HEK293T (cell line): ENCODE results near the gene MUC3A.

Source experiments
- CTCF ChIA-PET: fragments of 350-600 bp; formaldehyde crosslinking; extraction: SDS; loops from one replicate; lab custom pipeline; 2021; ENCODE audit warnings: antibody characterized with exemption, inconsistent platforms; lab: Yijun Ruan, JAX
- POLR2A ChIA-PET: fragments of 350-600 bp; formaldehyde crosslinking; extraction: SDS; loops from one replicate; lab custom pipeline; 2020; ENCODE audit warnings: antibody characterized with exemption, inconsistent platforms; lab: Yijun Ruan, JAX
- DNase-seq: peaks from one replicate; pipeline ENCODE4 v3.0.0; 2012; ENCODE audit warnings: mixed read lengths; ENCODE audit errors: extremely low spot score
- ARNT ChIP-seq: fragments of 450-650 bp; IDR thresholded peaks from 2 replicates; pipeline ENCODE4 v1.6.1; 2017; ENCODE audit warnings: mild to moderate bottlenecking
- BHLHE40 ChIP-seq: fragments of 450-650 bp; IDR thresholded peaks from 2 replicates; pipeline ENCODE4 v1.6.1; 2016; ENCODE audit warnings: mild to moderate bottlenecking, moderate library complexity, borderline replicate concordance
- CTBP1 ChIP-seq: fragments of 450-650 bp; IDR thresholded peaks from 2 replicates; pipeline ENCODE4 v1.6.1; 2016; ENCODE audit warnings: borderline replicate concordance
- ELF4 ChIP-seq: fragments of 450-650 bp; IDR thresholded peaks from 2 replicates; pipeline ENCODE4 v1.6.1; 2017; ENCODE audit warnings: antibody characterized with exemption
- FOXA1 ChIP-seq: fragments of 450-650 bp; IDR thresholded peaks from 2 replicates; pipeline ENCODE4 v1.6.1; 2016; ENCODE audit warnings: mild to moderate bottlenecking
- FOXK2 ChIP-seq: fragments of 450-650 bp; IDR thresholded peaks from 2 replicates; pipeline ENCODE4 v1.6.1; 2016; ENCODE audit warnings: mild to moderate bottlenecking
- FOXM1 ChIP-seq: fragments of 450-650 bp; IDR thresholded peaks from 2 replicates; pipeline ENCODE4 v1.6.1; 2017; ENCODE audit warnings: mild to moderate bottlenecking, borderline replicate concordance
- HDGF ChIP-seq: fragments of 450-650 bp; IDR thresholded peaks from 2 replicates; pipeline ENCODE4 v1.6.1; 2017; ENCODE audit warnings: antibody characterized with exemption, borderline replicate concordance
- L3MBTL2 ChIP-seq: fragments of 450-650 bp; conservative IDR thresholded peaks from 2 replicates; pipeline ENCODE4 v1.6.1; 2016; ENCODE audit warnings: mild to moderate bottlenecking
- LEF1 ChIP-seq: fragments of 450-650 bp; IDR thresholded peaks from 2 replicates; pipeline ENCODE4 v1.6.1; 2017; ENCODE audit warnings: mild to moderate bottlenecking, borderline replicate concordance
- NFRKB ChIP-seq: fragments of 450-650 bp; IDR thresholded peaks from 2 replicates; pipeline ENCODE4 v1.6.1; 2016; ENCODE audit warnings: mild to moderate bottlenecking, moderate library complexity
- SP1 ChIP-seq: fragments of 450-650 bp; IDR thresholded peaks from 2 replicates; pipeline ENCODE4 v1.6.1; 2017
- SUZ12 ChIP-seq: fragments of 450-650 bp; IDR thresholded peaks from 2 replicates; pipeline ENCODE4 v1.6.1; 2016; ENCODE audit warnings: mild to moderate bottlenecking
- TARDBP ChIP-seq: fragments of 450-650 bp; IDR thresholded peaks from 2 replicates; pipeline ENCODE4 v1.6.1; 2016
- ZNF384 ChIP-seq: fragments of 450-650 bp; IDR thresholded peaks from 2 replicates; pipeline ENCODE4 v1.6.1; 2016
- TF ChIP-seq, protein P1 (sequence below): fragments of 450-650 bp; IDR thresholded peaks from 2 replicates; pipeline ENCODE4 v1.6.1; 2016

The MUC3A gene

DNA sequence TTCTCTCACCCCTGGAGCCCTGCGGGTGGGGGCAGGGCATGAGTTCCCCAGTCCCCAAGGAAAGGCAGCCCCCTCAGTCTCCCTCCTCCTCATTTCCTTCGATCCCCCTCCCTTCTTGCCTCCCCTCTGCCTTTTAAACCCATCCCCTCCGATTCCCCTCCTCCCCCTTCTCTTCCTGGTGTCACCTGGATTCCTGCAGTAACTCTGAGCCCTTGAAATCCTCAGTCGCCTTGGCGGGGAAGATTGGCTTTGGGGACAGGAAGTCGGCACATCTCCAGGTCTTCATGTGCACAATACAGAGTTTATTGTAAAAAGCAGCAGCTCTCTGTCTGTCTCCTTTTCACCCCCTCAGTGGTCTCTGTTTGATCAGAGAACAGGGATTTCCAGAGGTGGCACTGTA, 18.7 kb downstream of the MUC3A start:
- DNase-seq = no peak
- TF ChIP-seq ZNF384 = no peak
- TF ChIP-seq TARDBP = no peak
- TF ChIP-seq L3MBTL2 = no peak
- TF ChIP-seq NFRKB = no peak
- TF ChIP-seq FOXM1 = no peak
- TF ChIP-seq LEF1 = no peak
- TF ChIP-seq BHLHE40 = no peak
- no peak for TF ChIP-seq ELF4
- TF ChIP-seq, protein P1, sequence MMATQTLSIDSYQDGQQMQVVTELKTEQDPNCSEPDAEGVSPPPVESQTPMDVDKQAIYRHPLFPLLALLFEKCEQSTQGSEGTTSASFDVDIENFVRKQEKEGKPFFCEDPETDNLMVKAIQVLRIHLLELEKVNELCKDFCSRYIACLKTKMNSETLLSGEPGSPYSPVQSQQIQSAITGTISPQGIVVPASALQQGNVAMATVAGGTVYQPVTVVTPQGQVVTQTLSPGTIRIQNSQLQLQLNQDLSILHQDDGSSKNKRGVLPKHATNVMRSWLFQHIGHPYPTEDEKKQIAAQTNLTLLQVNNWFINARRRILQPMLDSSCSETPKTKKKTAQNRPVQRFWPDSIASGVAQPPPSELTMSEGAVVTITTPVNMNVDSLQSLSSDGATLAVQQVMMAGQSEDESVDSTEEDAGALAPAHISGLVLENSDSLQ = no peak
- no peak for TF ChIP-seq ARNT
- TF ChIP-seq FOXK2 = no peak
- TF ChIP-seq SP1 = no peak
- no peak for TF ChIP-seq FOXA1
- TF ChIP-seq CTBP1 = no peak
- TF ChIP-seq HDGF = no peak
- no peak for TF ChIP-seq SUZ12
- CTCF ChIA-PET = interaction anchor here (0.6 to 0.7 kb wide), 2 partner anchors 12 to 242 kb away, joined by 4 read pairs; no protein-coding TSS in a partner anchor
- POLR2A ChIA-PET = no interaction called here

DNA sequence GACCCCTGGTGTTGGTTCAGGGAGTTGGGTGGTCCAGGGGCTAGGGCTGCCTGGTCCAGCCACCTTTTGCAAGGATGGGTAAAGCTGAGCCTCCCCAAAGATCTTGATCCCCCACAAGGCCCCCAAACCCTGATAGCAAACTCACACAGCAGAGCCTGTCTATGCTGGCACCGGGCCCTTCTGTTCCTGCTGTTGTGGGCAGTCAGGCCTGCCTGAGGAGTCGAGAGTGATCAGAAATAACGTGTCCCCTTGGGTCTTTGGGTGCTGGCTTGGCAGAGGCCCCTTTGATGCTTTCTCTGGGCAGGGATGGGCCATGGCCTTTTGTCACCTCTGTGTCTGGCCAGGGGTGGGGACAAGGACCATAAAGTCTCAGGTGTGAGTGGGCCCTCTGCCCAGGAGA, 19.3 kb downstream of the MUC3A start:
- TF ChIP-seq LEF1 = no peak
- TF ChIP-seq ELF4 = no peak
- TF ChIP-seq BHLHE40 = no peak
- no peak for TF ChIP-seq FOXK2
- no peak for TF ChIP-seq SP1
- no peak for TF ChIP-seq ARNT
- no peak for TF ChIP-seq CTBP1
- no peak for TF ChIP-seq TARDBP
- TF ChIP-seq L3MBTL2 = no peak
- TF ChIP-seq, protein P1 = no peak
- TF ChIP-seq HDGF = no peak
- TF ChIP-seq FOXM1 = no peak
- no peak for TF ChIP-seq SUZ12
- TF ChIP-seq NFRKB = no peak
- CTCF ChIA-PET = no interaction called here
- DNase-seq = no peak
- POLR2A ChIA-PET = no interaction called here

DNA sequence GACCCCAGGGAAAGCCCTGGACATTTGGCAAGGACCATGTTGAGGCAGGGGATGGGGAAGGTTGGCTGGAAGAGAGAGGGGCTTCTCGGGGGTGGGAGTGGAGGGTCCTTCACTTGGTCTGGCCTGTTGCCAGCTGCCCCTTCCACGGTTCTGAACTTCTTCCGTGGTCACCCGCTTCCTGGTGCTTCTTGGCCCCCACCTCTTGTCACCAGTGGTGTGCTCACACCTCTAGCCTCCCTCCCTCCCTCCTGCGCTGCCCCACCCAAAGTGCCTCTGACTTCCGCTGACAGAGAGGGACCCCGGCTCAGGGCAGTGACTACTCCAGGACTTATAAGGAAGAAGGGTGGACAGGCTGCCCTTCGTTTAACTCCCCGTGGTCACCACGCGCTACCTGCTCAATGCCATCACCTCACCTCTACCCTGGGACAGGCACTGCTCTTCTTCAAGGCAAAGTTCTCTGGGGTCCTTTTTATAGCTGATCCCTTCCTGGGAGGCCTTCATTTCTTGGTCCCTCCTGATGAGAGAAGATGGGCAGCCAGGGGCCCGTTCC, 19.8 kb downstream of the MUC3A start, which contains the start of gene MUC12:
Gene MUC12 (plus strand): TSS at position 500 of the 550 bp plus-strand sequence. CDS start 58 bp downstream, outside the sequence.
- ChIA-PET CTCF (no interaction called here), POLR2A (no interaction called here)
- TF ChIP-seq SUZ12 = no peak
- no peak for TF ChIP-seq NFRKB
- TF ChIP-seq CTBP1 = no peak
- no peak for TF ChIP-seq TARDBP
- no peak for TF ChIP-seq FOXK2
- TF ChIP-seq ARNT = no peak
- TF ChIP-seq, protein P1 = no peak
- TF ChIP-seq SP1 = no peak
- no peak for TF ChIP-seq HDGF
- TF ChIP-seq ZNF384 = no peak
- no peak for TF ChIP-seq BHLHE40
- no peak for TF ChIP-seq FOXA1
- no peak for TF ChIP-seq L3MBTL2
- TF ChIP-seq ELF4 = no peak
- TF ChIP-seq FOXM1 = no peak
- TF ChIP-seq LEF1 = no peak
- no peak for DNase-seq

DNA sequence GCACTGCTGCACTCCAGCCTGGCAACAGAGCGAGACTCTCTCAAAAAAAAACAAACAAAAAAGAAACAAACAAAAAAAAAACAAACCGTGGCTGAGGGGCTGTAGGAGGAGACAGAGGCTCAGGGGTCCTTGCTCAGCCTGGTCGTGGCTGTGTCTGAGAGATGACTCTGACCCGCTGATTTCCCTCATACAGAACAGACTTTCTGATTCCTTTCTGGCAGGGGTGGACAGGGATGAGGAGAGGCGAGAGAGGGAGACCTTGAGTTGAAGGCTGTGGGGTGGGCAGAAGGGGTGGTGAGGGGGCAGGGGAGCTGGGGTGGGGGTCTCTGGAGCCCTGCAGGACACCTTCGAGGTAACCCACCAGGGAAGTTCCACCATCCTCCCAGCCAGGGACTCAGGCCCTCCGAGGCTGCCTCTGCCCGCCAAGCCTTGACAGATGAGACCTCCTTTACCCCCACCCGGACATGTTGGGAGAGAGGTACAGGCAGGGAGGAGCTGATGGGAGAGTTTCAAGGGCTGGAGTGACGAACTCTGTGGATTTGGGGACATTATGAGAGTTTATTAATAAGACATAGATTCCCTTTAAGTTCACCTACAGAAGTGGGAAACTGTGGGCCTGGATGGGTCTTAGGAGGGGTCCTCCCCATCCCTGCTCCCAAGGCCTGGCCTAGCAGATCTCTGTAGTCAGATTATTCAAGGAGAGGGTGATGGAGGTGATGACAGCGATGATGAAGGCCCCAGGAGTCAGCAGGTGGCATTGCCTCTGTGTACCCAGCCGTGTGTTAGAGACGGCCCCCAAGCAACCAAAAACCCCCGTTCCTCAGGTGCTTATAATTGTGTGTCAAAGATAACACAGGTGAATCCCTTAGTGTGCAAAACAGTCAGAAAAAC, 22.0 kb downstream of the MUC3A start:
- TF ChIP-seq BHLHE40 (no peak), LEF1 (no peak), ARNT (no peak), L3MBTL2 (no peak), NFRKB (no peak), ZNF384 (no peak), HDGF (no peak), FOXA1 (no peak), CTBP1 (no peak), FOXM1 (no peak), ELF4 (no peak)
- ChIA-PET POLR2A (no interaction called here), CTCF (interaction anchor here (0.6 kb wide), 1 partner anchor 43 kb away, joined by 5 read pairs; no protein-coding TSS in a partner anchor)
- DNase-seq = no peak

DNA sequence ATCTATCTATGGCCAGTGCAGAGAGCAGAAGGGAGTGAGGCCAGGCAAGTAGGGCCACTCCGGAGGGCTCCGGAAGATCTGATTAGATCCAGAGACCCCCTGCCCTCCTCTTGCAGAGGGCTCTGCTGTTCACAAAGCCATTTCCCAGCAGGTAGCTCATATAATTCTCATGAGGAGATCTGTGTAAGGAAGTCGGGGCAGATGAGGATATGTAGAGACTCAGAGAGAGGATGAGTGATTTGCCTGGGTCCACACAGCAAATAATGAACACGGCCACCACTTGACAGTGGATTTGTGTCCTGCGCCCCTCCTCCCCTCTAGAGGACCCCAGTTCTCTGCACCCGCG, 22.6 kb downstream of the MUC3A start:
- ChIA-PET POLR2A (no interaction called here), CTCF (interaction anchor here (0.6 kb wide), 1 partner anchor 43 kb away, joined by 5 read pairs; no protein-coding TSS in a partner anchor)
- DNase-seq = no peak
- TF ChIP-seq TARDBP = no peak
- no peak for TF ChIP-seq L3MBTL2
- no peak for TF ChIP-seq SUZ12
- no peak for TF ChIP-seq CTBP1
- TF ChIP-seq ZNF384 = no peak
- TF ChIP-seq FOXA1 = no peak
- TF ChIP-seq BHLHE40 = no peak
- TF ChIP-seq FOXK2 = no peak
- TF ChIP-seq LEF1 = no peak
- TF ChIP-seq HDGF = no peak
- TF ChIP-seq NFRKB = no peak
- TF ChIP-seq SP1 = no peak
- no peak for TF ChIP-seq ARNT
- no peak for TF ChIP-seq ELF4
